Skin of body (tissue), 2 donors: ENCODE measurements around the gene PCGF5. TPM values are rescaled to one million over a fixed set of nuclear protein-coding genes. Genes with fewer than 3 reads are reported as not detected.
"Not testable (repeated sequence)": the region's sequence is repeated elsewhere in the genome, so short reads cannot be mapped to it uniquely, and the experiment has no call there.

Experiments
- DNase-seq: peaks from one replicate; lab custom pipeline; 2025; lab: John Stamatoyannopoulos, UW
- total RNA-seq: library from RNA; depleted of rRNA; stranded (reverse); fragments of >200 nt; gene quantifications from one replicate; pipeline ENCODE4 v1.2.3, GENCODE V29; 2014

The PCGF5 gene
- total RNA-seq, 1 donor from 2014 or later: 23.8 TPM

GRCh38 chr10:91284486-91285090 is 64.1 kb downstream of the PCGF5 start:
- DNase-seq: no peak

- DNase-seq: no peak
These were observed 66.1 kb downstream of the PCGF5 start for GRCh38 chr10:91286572-91286971.

- no peak for DNase-seq
These were observed 66.8 kb downstream of the PCGF5 start for GRCh38 chr10:91287276-91287675.

- no peak for DNase-seq
These were observed 67.4 kb downstream of the PCGF5 start for GRCh38 chr10:91287912-91288311.

- peak; percentile 59 for DNase-seq
These were observed 68.8 kb downstream of the PCGF5 start for GRCh38 chr10:91289305-91289704.

- DNase-seq: no peak
These were observed 70.1 kb downstream of the PCGF5 start for GRCh38 chr10:91290607-91291006.

- DNase-seq: no peak
These were observed 73.9 kb downstream of the PCGF5 start for GRCh38 chr10:91294134-91294906.

GRCh38 chr10:91295346-91295745 is 74.9 kb downstream of the PCGF5 start:
- no peak for DNase-seq

- no peak for DNase-seq
These were observed 76.0 kb downstream of the PCGF5 start for GRCh38 chr10:91296471-91296870.

GRCh38 chr10:91298224-91298871 is 77.9 kb downstream of the PCGF5 start:
- peak; percentile 56 for DNase-seq

GRCh38 chr10:91299999-91300575 is 79.6 kb downstream of the PCGF5 start:
- no peak for DNase-seq

- DNase-seq: not testable (repeated sequence)
These were observed 82.5 kb downstream of the PCGF5 start for GRCh38 chr10:91302946-91303345.

- not testable (repeated sequence) for DNase-seq
These were observed 85.5 kb downstream of the PCGF5 start for GRCh38 chr10:91305979-91306378.

GRCh38 chr10:91307489-91307888 is 87.0 kb downstream of the PCGF5 start:
- no peak for DNase-seq

- DNase-seq: no peak
These were observed 89.2 kb downstream of the PCGF5 start for GRCh38 chr10:91309711-91310110.

- peak; percentile 76 for DNase-seq
These were observed 91.3 kb downstream of the PCGF5 start for GRCh38 chr10:91311601-91312381.

GRCh38 chr10:91312382-91312733 is 91.9 kb downstream of the PCGF5 start:
- no peak for DNase-seq

GRCh38 chr10:91313796-91314485 is 93.5 kb downstream of the PCGF5 start:
- DNase-seq: peak; percentile 67

GRCh38 chr10:91316486-91316885 is 96.0 kb downstream of the PCGF5 start:
- no peak for DNase-seq

- no peak for DNase-seq
These were observed 97.1 kb downstream of the PCGF5 start for GRCh38 chr10:91317541-91317940.

- no peak for DNase-seq
These were observed 98.9 kb downstream of the PCGF5 start for GRCh38 chr10:91319336-91319735.
